Measurements from ENCODE around the gene NCKAP5L.

GRCh38 chr12:49846032-49846431 is 17.8 kb upstream of the NCKAP5L start:
- TF ChIP-seq CTCF (IDR thresholded peaks at IDR 0.05) = no peak
- TF ChIP-seq POLR2A (IDR thresholded peaks at IDR 0.05) = no peak

Measured in testis (tissue), 2 donors.